NCI-H748 treated with DMSO at 0.1 percent for 48 hours (cell line): ENCODE measurements around the gene ZNF800.
A peak's percentile ranks its signal among the peaks of the same experiment; 100 is the strongest.
"Not testable (repeated sequence)": the region's sequence is repeated elsewhere in the genome, so short reads cannot be mapped to it uniquely, and the experiment has no call there.

Experiments used
- DNase-seq: peaks from one replicate; lab custom pipeline; 2025; lab: John Stamatoyannopoulos, UW

The ZNF800 gene

GRCh38 chr7:127392566-127393367, at the start of gene ZNF800:
ZNF800 (minus strand) TSS chr7:127392708; CDS start chr7:127391557, 1,151 bp downstream.
- peak; percentile 87 for DNase-seq

GRCh38 chr7:127440206-127440605, 47.7 kb upstream of the ZNF800 start:
- no peak for DNase-seq

DNA sequence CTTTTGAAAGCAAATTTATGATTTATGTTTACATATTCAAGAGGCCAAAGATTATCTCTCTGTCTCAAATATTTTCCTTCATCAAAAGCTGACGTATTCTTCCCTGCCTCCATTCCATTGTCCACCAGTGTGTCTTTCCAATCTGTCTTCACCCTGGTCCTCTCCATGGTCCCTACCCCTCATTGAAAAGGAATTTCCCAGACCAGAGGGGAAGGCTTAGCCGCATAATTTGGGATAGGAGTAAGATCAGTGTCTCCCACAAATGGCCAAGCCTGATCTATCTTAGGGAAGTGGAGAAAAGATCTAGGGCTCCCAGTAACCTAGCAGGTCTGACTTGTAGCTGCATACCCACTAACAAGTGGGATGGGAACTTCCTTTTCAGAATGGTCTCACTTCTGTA, 46.3 kb upstream of the ZNF800 start:
- no peak for DNase-seq

GRCh38 chr7:127437837-127438236, 45.3 kb upstream of the ZNF800 start:
- no peak for DNase-seq

DNA sequence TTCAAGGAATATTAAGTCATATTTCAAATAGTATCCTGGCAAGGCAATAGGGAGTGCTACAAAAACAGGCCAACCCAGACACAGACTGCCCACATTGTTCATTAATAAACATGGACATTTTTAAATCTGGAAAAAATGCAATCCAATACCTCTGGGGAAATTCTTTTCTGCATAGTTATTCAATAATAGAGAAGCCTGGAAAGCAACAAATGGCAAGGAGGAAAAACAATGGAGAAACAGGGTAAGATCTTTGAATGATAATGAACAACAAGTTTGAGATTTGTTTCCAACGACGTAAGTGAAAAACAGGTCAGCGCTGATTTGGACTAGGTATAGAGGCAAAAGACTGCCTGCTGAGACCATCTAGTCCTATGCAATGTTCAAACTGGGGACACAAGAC, 44.7 kb upstream of the ZNF800 start:
- DNase-seq, result no peak

DNA sequence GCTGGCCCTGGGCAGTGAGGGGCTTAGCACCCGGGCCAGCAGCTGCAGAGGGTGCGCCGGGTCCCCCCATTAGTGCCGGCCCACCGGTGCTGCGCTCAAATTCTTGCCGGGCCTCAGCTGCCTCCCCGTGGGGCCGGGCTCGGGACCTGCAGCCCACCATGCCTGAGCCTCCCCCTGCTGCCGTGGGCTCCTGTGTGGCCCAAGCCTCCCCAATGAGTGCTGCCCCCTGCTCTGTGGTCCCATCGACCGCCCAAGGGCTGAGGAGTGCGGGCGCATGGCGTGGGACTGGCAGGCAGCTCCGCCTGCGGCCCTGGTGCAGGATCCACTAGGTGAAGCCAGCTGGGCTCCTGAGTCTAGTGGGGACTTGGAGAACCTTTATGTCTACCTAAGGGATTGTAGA, 36.8 kb upstream of the ZNF800 start:
- DNase-seq, result not testable (repeated sequence)

GRCh38 chr7:127419196-127419595, 26.7 kb upstream of the ZNF800 start:
- DNase-seq, result no peak

DNA sequence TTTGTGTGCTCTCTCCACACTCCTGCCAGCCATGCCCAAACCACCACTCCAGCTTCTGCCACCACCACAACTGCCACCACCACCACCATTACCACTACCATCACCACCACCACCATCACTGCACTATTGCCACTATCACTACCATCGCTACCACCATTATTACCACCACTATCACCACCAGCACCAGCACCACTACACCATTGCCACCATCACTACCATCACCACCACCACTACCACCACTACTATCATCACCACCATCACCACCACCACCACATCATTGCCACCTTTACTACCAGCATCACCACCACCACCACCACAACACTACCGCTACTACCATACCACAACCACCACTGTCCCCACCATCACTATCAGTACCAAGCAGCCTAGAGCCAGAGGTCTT, 26.0 kb upstream of the ZNF800 start:
- no peak for DNase-seq

- DNase-seq, result no peak
Observed at GRCh38 chr7:127417346-127417745, 24.8 kb upstream of the ZNF800 start.

- no peak for DNase-seq
Observed at GRCh38 chr7:127415060-127415742, 22.7 kb upstream of the ZNF800 start.

DNA sequence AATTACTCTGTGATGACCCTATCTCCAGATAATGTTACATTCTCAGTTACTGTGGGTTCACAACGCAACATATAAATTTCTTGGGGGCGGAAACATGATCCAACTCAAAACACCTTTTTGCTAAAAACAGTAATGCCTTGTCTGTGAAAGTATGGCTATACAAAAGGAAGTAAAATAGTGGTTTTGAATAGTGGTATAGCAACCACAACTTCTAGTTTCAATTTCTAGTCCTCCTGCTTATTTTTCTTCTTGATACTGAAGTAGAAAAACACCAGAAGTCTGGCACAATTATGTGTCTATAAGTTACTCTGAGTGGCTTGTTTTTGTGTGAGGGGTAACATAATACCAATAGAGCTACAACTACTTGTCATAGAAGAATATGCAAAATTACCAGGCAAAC, 21.5 kb upstream of the ZNF800 start:
- no peak for DNase-seq

- DNase-seq, result no peak
Observed at GRCh38 chr7:127413326-127413725, 20.8 kb upstream of the ZNF800 start.

GRCh38 chr7:127411176-127411575, 18.7 kb upstream of the ZNF800 start:
- no peak for DNase-seq

GRCh38 chr7:127409629-127410028, 17.1 kb upstream of the ZNF800 start:
- DNase-seq, result no peak

- DNase-seq, result no peak
Observed at GRCh38 chr7:127404286-127405072, 12.0 kb upstream of the ZNF800 start.

- no peak for DNase-seq
Observed at GRCh38 chr7:127396184-127396583, 3.7 kb upstream of the ZNF800 start.

- DNase-seq, result not testable (repeated sequence)
Observed at GRCh38 chr7:127395104-127395503, 2.6 kb upstream of the ZNF800 start.

DNA sequence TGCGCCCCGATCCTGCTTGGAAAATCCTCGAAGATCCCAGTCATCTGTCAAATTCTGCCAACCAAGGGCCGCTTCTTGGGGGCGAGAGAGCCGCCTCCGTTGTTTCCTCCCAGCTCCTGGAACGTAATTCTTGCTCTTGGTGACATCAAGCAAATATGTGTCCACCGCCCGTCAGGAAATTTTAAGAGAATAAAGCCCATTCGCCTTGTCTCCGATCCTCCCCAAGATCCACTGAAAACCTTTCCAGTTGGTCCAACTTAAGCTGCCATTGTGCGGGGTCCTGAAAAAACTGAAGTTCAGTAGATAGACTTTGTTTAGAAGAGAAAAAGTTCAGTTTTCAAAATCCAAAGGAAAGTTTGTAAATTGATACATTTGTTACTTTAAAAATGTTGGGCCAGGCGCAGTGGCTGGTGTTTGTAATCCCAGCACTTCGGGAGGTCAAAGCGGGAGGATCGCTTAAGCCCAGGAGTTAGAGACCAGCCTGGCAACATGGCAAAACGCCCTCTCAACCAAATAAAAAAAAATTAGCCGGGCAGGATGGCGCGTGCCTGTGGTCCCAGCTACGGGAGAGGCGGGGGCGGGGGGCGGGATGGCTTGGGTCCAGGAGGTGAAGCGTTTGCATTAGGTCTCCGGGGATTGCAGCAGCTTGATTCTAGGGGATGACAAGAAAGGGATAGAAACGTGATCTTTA, 1.0 kb upstream of the ZNF800 start:
- DNase-seq, result no peak

DNA sequence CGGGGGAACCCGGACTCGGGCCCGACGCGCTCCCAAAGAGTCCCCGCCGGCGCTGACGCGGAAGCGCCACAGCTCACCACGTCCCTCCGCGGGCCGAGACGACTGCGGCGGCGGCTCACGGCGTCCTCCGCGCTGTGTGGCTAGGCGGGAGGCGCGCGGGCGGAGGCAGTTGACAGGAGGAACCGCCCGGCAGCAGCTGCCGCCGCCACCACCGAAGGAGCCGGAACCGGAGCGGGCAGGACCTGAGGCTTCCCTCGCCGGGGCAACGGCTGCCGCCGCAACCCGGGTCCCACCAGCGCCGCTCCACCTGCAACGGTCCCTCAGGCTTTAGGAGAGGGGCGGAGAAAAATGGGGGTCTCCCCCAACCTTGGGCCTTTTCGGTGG, 334 bp downstream of the ZNF800 start:
- DNase-seq, result no peak

- no peak for DNase-seq
Observed at GRCh38 chr7:127391591-127392181, 822 bp downstream of the ZNF800 start.

- no peak for DNase-seq
Observed at GRCh38 chr7:127390817-127391590, 1.5 kb downstream of the ZNF800 start.
